Measurements from ENCODE around the gene ME2. TPM values are rescaled to one million over a fixed set of nuclear protein-coding genes. Genes with fewer than 3 reads are reported as not detected.

ME2 gene
- total and polyA plus RNA-seq, 9 of the 15 experiments (the other 6 are each of a cell fraction or from before 2014, with no cell fraction given) = 12.3 to 54.4 (median 36.2) TPM

DNA sequence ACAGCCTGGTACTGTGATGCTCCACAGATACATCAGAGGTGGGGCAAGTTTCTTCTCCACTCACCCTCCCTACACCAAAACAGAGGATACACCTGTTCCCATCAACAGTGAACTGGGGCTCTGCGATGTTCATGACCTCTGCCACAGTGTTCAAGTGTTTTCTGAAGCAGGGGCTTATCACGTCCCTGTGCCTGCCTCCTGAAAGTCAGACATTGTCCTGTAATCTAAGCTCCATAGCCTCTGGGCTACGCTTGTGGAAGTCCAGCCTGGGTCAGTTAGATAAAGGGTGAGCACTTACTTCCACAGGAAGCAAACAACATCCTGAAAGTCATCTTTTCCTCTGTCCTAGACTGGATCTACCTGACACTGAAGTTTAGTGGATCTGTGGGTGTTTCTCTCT, 38.9 kb upstream of the ME2 start:
- no peaks in the 10 kb centered on the region; the same call in 2 of the 3 replicates for H3K36me3 ChIP-seq (ENCODE audit: control insufficient read depth, insufficient read depth, low read length)
- in situ Hi-C loops (cut with MboI) (no loop called here), intact Hi-C loops (cut with micrococcal nuclease) (no loop called here)
- peaks cover 6 to 17% of the 10 kb centered on the region in 2 experiments; a peak in 4 of 5 replicates for H3K4me1 ChIP-seq (replicated peaks in 1 of 2; ENCODE audit: control insufficient read depth in 2 of 2, insufficient read depth in 2 of 2, low read length in 2 of 2)
- H3K4me2 ChIP-seq (ENCODE audit: insufficient read depth, low read length) = peak overlapping the region; percentile 66
- no peaks in the 10 kb centered on the region for H3K9me1 ChIP-seq (ENCODE audit: control insufficient read depth, insufficient read depth, low read length)
- ChIA-PET POLR2A (interaction anchor here (0.6 kb wide), 2 partner anchors 8 to 29 kb away, joined by 3 read pairs; no protein-coding TSS in a partner anchor), CTCF (ENCODE audit: low intra/inter-chr PET ratio) (no interaction called here)
- FAIRE-seq (peak; percentile 96), DNase-seq (ENCODE audit: extremely low read depth in 1 of 4, low spot score in 3 of 4) (peak; percentile 15 to 89 (median 46)), ATAC-seq (peak; percentile 91)
- H2AFZ ChIP-seq (ENCODE audit: low read depth, low read length) = peak overlapping the region; percentile 33
- no peaks in the 10 kb centered on the region for H3K27me3 ChIP-seq (ENCODE audit: control insufficient read depth in 2 of 2, insufficient read depth in 2 of 2, low read length in 2 of 2)
- H3K79me2 ChIP-seq (ENCODE audit: control insufficient read depth, insufficient read depth, low read length) = no peaks in the 10 kb centered on the region
- no TSS peak for BruUV-seq (replicated peaks)
- 0% methylated on average over 3 of the region's 3 CpGs for WGBS (ENCODE audit: insufficient coverage, low coverage, missing lambda C conversion rate)
- no peak overlapping the region for H3K4me3 ChIP-seq
- peak overlapping the region in 1 of 2 experiments; percentile 25; a peak in 1 of 4 replicates for H3K9ac ChIP-seq (ENCODE audit: insufficient read depth in 1 of 2, low read depth in 2 of 2, low read length in 2 of 2)
- H3K9me3 ChIP-seq (replicated peaks; ENCODE audit: control insufficient read depth, insufficient read depth, low read depth, low read length) = no peaks in the 10 kb centered on the region
- H4K20me1 ChIP-seq (replicated peaks; ENCODE audit: control insufficient read depth, insufficient read depth, low read length) = no peaks in the 10 kb centered on the region
- peak overlapping the region; percentile 76 for H3K27ac ChIP-seq (ENCODE audit: extremely low read depth, low read depth, low read length)
- TF ChIP-seq RBM39 (optimal IDR thresholded peaks at IDR 0.05; ENCODE audit: low read depth, low read length) (no peak), TRIM24 (IDR thresholded peaks at IDR 0.05) (peak; percentile 81 to 91), ESRRA (IDR thresholded peaks at IDR 0.05; ENCODE audit: borderline replicate concordance, low read depth) (peak; percentile 11; the same call in 1 of the 2 replicates), TBP (optimal IDR thresholded peaks at IDR 0.05; ENCODE audit: low read depth, low read length) (peak; percentile 43), SMARCC2 (IDR thresholded peaks at IDR 0.05; ENCODE audit: low read depth) (0 out of 2 replicates have a peak, but pooled peaks have one; percentile 74), LCOR (CRISPR knock-in tag; IDR thresholded peaks at IDR 0.05) (peak; percentile 29; the same call in 1 of the 2 replicates), ATF6 (CRISPR knock-in tag; IDR thresholded peaks at IDR 0.05) (no peak), POLR2AphosphoS5 (IDR thresholded peaks at IDR 0.05; ENCODE audit: control insufficient read depth, insufficient read depth, low read depth, low read length) (peak; percentile 82), FOSL1 (tag; conservative IDR thresholded peaks at IDR 0.05) (peak; percentile 59), CHD4 (IDR thresholded peaks at IDR 0.05; ENCODE audit: insufficient read depth, insufficient replicate concordance, low read depth, low read length, poor library complexity, severe bottlenecking) (no peak), CTBP1 (IDR thresholded peaks at IDR 0.05; ENCODE audit: borderline replicate concordance) (peak; percentile 68; the same call in 1 of the 2 replicates), SMARCA4 (IDR thresholded peaks at IDR 0.05) (peak; percentile 86), CBFA2T3 (IDR thresholded peaks at IDR 0.05) (peak; percentile 97), CBFA2T2 (conservative IDR thresholded peaks at IDR 0.05) (peak; percentile 94), MTA2 (IDR thresholded peaks at IDR 0.05; ENCODE audit: low read depth) (peak; percentile 81), TBL1XR1 (IDR thresholded peaks at IDR 0.05; ENCODE audit: low read length in 2 of 2) (peak; percentile 39 to 66; a peak in 2 of 4 replicates), KLF16 (IDR thresholded peaks at IDR 0.05) (peak; percentile 71; the same call in 1 of the 2 replicates), SOX6 (IDR thresholded peaks at IDR 0.05) (peak; percentile 88)
- TF ChIP-seq, protein P1, sequence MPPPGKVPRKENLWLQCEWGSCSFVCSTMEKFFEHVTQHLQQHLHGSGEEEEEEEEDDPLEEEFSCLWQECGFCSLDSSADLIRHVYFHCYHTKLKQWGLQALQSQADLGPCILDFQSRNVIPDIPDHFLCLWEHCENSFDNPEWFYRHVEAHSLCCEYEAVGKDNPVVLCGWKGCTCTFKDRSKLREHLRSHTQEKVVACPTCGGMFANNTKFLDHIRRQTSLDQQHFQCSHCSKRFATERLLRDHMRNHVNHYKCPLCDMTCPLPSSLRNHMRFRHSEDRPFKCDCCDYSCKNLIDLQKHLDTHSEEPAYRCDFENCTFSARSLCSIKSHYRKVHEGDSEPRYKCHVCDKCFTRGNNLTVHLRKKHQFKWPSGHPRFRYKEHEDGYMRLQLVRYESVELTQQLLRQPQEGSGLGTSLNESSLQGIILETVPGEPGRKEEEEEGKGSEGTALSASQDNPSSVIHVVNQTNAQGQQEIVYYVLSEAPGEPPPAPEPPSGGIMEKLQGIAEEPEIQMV (tag; conservative IDR thresholded peaks at IDR 0.05; ENCODE audit: low read depth) = no peak
- TF ChIP-seq, protein P2, sequence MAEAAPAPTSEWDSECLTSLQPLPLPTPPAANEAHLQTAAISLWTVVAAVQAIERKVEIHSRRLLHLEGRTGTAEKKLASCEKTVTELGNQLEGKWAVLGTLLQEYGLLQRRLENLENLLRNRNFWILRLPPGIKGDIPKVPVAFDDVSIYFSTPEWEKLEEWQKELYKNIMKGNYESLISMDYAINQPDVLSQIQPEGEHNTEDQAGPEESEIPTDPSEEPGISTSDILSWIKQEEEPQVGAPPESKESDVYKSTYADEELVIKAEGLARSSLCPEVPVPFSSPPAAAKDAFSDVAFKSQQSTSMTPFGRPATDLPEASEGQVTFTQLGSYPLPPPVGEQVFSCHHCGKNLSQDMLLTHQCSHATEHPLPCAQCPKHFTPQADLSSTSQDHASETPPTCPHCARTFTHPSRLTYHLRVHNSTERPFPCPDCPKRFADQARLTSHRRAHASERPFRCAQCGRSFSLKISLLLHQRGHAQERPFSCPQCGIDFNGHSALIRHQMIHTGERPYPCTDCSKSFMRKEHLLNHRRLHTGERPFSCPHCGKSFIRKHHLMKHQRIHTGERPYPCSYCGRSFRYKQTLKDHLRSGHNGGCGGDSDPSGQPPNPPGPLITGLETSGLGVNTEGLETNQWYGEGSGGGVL (CRISPR knock-in tag; IDR thresholded peaks at IDR 0.05) = no peak

Measured in K562 (cell line).